GM23338 (cell line): ENCODE data around the gene KCNMB2. TPM values are rescaled to one million over a fixed set of nuclear protein-coding genes. Genes with fewer than 3 reads are reported as not detected.
A peak's percentile ranks its signal among the peaks of the same experiment; 100 is the strongest.
"Not testable (repeated sequence)": the region's sequence is repeated elsewhere in the genome, so short reads cannot be mapped to it uniquely, and the experiment has no call there.

Experiments
- ATAC-seq: fragments of 200-7000 bp; cut with Tn5 transposase; 3 replicates; pipeline ENCODE4 v1.9.1; 2020
- DNase-seq: peaks from one replicate; pipeline ENCODE4 v3.0.0-alpha.2; 2015; ENCODE audit warnings: low spot score
- H2AFZ ChIP-seq: fragments of 200-600 bp; sonication (generic); 2 replicates; pipeline ENCODE4 v1.8.0; 2016; ENCODE audit warnings: antibody characterized with exemption, mild to moderate bottlenecking, moderate library complexity
- H3F3A ChIP-seq: fragments of 200-600 bp; sonication (generic); replicated peaks from 2 replicates; pipeline ENCODE4 v1.8.0; 2017; ENCODE audit warnings: antibody characterized with exemption, mixed run types, low read depth
- H3K27ac ChIP-seq: fragments of 200-600 bp; sonication (generic); 2 replicates; pipeline ENCODE4 v1.6.1; 2016; ENCODE audit warnings: low read depth
- H3K27me3 ChIP-seq: fragments of 200-600 bp; sonication (generic); 2 replicates; pipeline ENCODE4 v1.8.0; 2016; ENCODE audit warnings: mild to moderate bottlenecking, mixed run types, moderate library complexity; ENCODE audit not compliant: insufficient read depth
- H3K36me3 ChIP-seq: fragments of 200-600 bp; sonication (generic); 2 replicates; pipeline ENCODE4 v1.8.0; 2016; ENCODE audit warnings: mild to moderate bottlenecking; ENCODE audit not compliant: insufficient read depth
- H3K4me1 ChIP-seq: fragments of 200-600 bp; sonication (generic); 2 replicates; pipeline ENCODE4 v1.8.0; 2016; ENCODE audit warnings: mild to moderate bottlenecking, moderate library complexity; ENCODE audit not compliant: insufficient read depth
- H3K4me2 ChIP-seq: fragments of 200-600 bp; sonication (generic); 2 replicates; pipeline ENCODE4 v1.7.1; 2017; ENCODE audit warnings: mixed run types
- H3K4me3 ChIP-seq: fragments of 200-600 bp; sonication (generic); 2 replicates; pipeline ENCODE4 v1.6.1; 2016; ENCODE audit warnings: mixed run types
- H3K79me2 ChIP-seq: fragments of 200-600 bp; sonication (generic); replicated peaks from 2 replicates; pipeline ENCODE4 v1.8.0; 2017; ENCODE audit warnings: mild to moderate bottlenecking; ENCODE audit not compliant: insufficient read depth
- H3K9me2 ChIP-seq: fragments of 200-600 bp; sonication (generic); 2 replicates; pipeline ENCODE4 v1.8.0; 2017; ENCODE audit not compliant: insufficient read depth
- H4K20me1 ChIP-seq: fragments of 200-600 bp; sonication (generic); replicated peaks from 2 replicates; pipeline ENCODE4 v1.8.0; 2017; ENCODE audit warnings: mild to moderate bottlenecking; ENCODE audit not compliant: insufficient read depth
- H3K27ac Mint-ChIP-seq: 2 replicates; pipeline ENCODE4 v1.8.0; 2020; ENCODE audit warnings: inconsistent platforms, mild to moderate bottlenecking, moderate library complexity, mixed read lengths
- H3K27me3 Mint-ChIP-seq: 3 replicates; pipeline ENCODE4 v1.8.0; 2022; ENCODE audit warnings: low read depth, mild to moderate bottlenecking, moderate library complexity, mixed read lengths, inconsistent platforms; ENCODE audit not compliant: insufficient read depth, poor library complexity
- H3K36me3 Mint-ChIP-seq: 3 replicates; pipeline ENCODE4 v1.8.0; 2021; ENCODE audit warnings: low read depth, mild to moderate bottlenecking, inconsistent platforms, moderate library complexity, mixed read lengths
- H3K4me1 Mint-ChIP-seq: 3 replicates; pipeline ENCODE4 v1.8.0; 2020; ENCODE audit warnings: mild to moderate bottlenecking, inconsistent platforms, mixed read lengths
- H3K4me3 Mint-ChIP-seq: 3 replicates; pipeline ENCODE4 v1.8.0; 2021; ENCODE audit warnings: moderate library complexity, mild to moderate bottlenecking, inconsistent platforms, mixed read lengths
- H3K9me3 Mint-ChIP-seq: 3 replicates; pipeline ENCODE4 v1.8.0; 2020; ENCODE audit warnings: moderate library complexity, mild to moderate bottlenecking, inconsistent platforms, mixed read lengths
- CREB1 ChIP-seq: fragments of 250-450 bp; sonication (Bioruptor Pico); IDR thresholded peaks from 2 replicates; pipeline ENCODE4 v1.5.0; 2020; ENCODE audit warnings: low read depth, mild to moderate bottlenecking, moderate library complexity
- CTCF ChIP-seq, 2 experiments: fragments of 200-600 bp in 1 of 2; sonication (generic) in 1 of 2; conservative IDR thresholded peaks; 2 replicates each; pipeline versions ENCODE4 v1.5.1 to v1.6.1; 2016 to 2017; ENCODE audit warnings: antibody characterized with exemption in 2 of 2, low read depth in 2 of 2, mild to moderate bottlenecking in 2 of 2, moderate library complexity in 1 of 2
- ETS1 ChIP-seq: IDR thresholded peaks from 2 replicates; pipeline ENCODE4 v1.6.1; 2016; ENCODE audit warnings: antibody characterized with exemption
- EZH2phosphoT487 ChIP-seq: fragments of 200-600 bp; sonication (generic); IDR thresholded peaks from one replicate; pipeline ENCODE4 v1.8.1; 2018; ENCODE audit warnings: antibody characterized with exemption; ENCODE audit not compliant: unreplicated experiment
- REST ChIP-seq: IDR thresholded peaks from one replicate; pipeline ENCODE4 v1.6.1; 2018; ENCODE audit warnings: antibody characterized with exemption; ENCODE audit not compliant: unreplicated experiment
- STAT1 ChIP-seq: IDR thresholded peaks from one replicate; pipeline ENCODE4 v1.6.1; 2016; ENCODE audit warnings: antibody characterized with exemption; ENCODE audit not compliant: unreplicated experiment
- ZNF114 ChIP-seq: fragments of 250-450 bp; sonication (Bioruptor Pico); IDR thresholded peaks from 2 replicates; pipeline ENCODE4 v1.5.0; 2020; ENCODE audit warnings: mild to moderate bottlenecking, moderate library complexity
- ZNF331 ChIP-seq: fragments of 250-450 bp; sonication (Bioruptor Pico); IDR thresholded peaks from 2 replicates; pipeline ENCODE4 v1.5.0; 2020; ENCODE audit warnings: low read depth, mild to moderate bottlenecking, moderate library complexity
- polyA plus RNA-seq: library from polyadenylated mRNA; unstranded; fragments of >200 nt; fragmentation: Nextera tagmentation; extraction: Ambion mirVana; gene quantifications from 2 replicates; pipeline ENCODE4 v1.2.1, GENCODE V29; 2016
- total RNA-seq: library from RNA; depleted of rRNA; stranded (reverse); fragments of >200 nt; shearing (Covaris generic); gene quantifications from 2 replicates; pipeline ENCODE4 v1.2.3, GENCODE V29; 2014

The KCNMB2 gene
- total and polyA plus RNA-seq, 2 experiments from 2014 or later: 0.53 TPM; not detected in 1

- H3K9me3 Mint-ChIP-seq: peaks cover 12% of the 10 kb centered on the region; the same call in 2 of the 3 replicates
- not testable (repeated sequence) for H3K4me2 ChIP-seq, H3K4me1 Mint-ChIP-seq, H3K4me3 Mint-ChIP-seq, H2AFZ ChIP-seq, H3K79me2 ChIP-seq, H3K9me2 ChIP-seq, ATAC-seq, H3K4me1 ChIP-seq, H3K27ac ChIP-seq, H3F3A ChIP-seq, H4K20me1 ChIP-seq, H3K27ac Mint-ChIP-seq, H3K27me3 ChIP-seq, H3K27me3 Mint-ChIP-seq, H3K36me3 ChIP-seq, H3K4me3 ChIP-seq
- peak; percentile 26 to 54; a peak in 3 of 4 replicates for TF ChIP-seq CTCF (conservative IDR thresholded peaks at IDR 0.05; ENCODE audit: low read depth in 2 of 2)
- peak; percentile 6 for DNase-seq
- H3K36me3 Mint-ChIP-seq: peaks cover 13% of the 10 kb centered on the region
Observed at GRCh38 chr3:178745861-178746655, 209.8 kb downstream of the KCNMB2 start.

- TF ChIP-seq CTCF (conservative IDR thresholded peaks at IDR 0.05; ENCODE audit: low read depth in 2 of 2): no peak
- no peak for TF ChIP-seq EZH2phosphoT487
- TF ChIP-seq ETS1: no peak
- TF ChIP-seq CREB1 (CRISPR knock-in tag): no peak
- TF ChIP-seq ZNF114 (CRISPR knock-in tag): no peak
- no peak for TF ChIP-seq STAT1
- TF ChIP-seq ZNF331 (CRISPR knock-in tag): no peak
- no peak for TF ChIP-seq REST
- ATAC-seq (no peak), DNase-seq (no peak)
- Histone ChIP-seq H3K27ac (no peak overlapping the region), H3K4me2 (no peak overlapping the region), H3K79me2 (no peaks in the 10 kb centered on the region), H3K4me3 (no peak overlapping the region), H3K27me3 (no peaks in the 10 kb centered on the region), H3K36me3 (no peaks in the 10 kb centered on the region), H3K4me1 (no peaks in the 10 kb centered on the region), H2AFZ (no peak overlapping the region), H3K9me2 (no peaks in the 10 kb centered on the region), H4K20me1 (no peaks in the 10 kb centered on the region), H3F3A (no peaks in the 10 kb centered on the region)
- Mint-ChIP-seq H3K4me3 (no peak overlapping the region), H3K9me3 (peaks cover 12% of the 10 kb centered on the region; the same call in 2 of the 3 replicates), H3K27me3 (no peaks in the 10 kb centered on the region), H3K36me3 (peaks cover 13% of the 10 kb centered on the region), H3K4me1 (no peaks in the 10 kb centered on the region), H3K27ac (no peak overlapping the region)
Observed at GRCh38 chr3:178748874-178749273, 212.6 kb downstream of the KCNMB2 start.
